Measurements from ENCODE around the gene SARDH.

Gene SARDH

DNA sequence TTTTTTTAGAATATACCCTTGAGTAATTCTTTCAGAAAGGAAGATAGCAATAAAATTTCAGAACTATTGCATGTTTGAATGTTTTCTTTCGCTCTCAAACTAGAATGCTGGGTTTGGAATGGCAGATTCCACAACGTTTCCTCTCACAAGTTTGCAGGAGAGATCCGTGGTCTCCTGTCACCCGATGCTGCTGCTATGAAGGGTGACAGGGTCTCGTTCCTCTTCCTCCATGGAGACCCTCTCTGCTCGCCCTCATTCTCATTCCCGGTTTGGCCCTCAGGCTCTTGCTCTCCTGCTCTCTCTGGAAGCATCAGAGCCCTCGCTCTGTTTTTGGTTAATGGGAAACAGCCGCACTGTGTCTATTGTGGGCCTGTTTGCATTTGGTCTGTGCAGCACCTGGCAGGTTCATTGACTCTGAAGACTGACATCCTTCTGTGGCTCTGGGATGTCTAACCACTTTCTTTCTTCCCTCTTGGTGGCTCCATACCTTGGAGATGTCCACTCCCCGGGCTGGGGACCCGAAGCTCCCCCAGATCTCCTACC is 116.4 kb downstream of the SARDH start:
- no peak for DNase-seq

DNA sequence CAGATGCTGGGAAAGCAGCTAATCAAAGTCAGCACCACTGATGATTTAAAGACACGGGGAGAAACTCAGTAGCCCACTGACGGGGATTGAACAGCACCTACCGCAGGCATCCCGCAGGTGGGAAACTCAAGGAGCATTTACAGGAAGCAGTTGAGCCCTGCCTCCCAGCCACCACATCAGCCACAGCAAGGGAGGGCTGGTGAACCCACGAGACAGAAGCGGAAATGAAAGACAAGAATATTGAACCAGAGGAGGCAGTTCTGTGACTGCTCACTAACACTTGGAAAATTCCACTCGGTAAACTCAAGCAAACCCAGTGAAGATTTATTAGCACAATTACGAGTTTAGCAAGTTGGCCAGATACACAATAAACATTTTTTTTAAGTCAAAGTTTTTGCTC is 118.4 kb downstream of the SARDH start:
- DNase-seq: peak; percentile 45

DNA sequence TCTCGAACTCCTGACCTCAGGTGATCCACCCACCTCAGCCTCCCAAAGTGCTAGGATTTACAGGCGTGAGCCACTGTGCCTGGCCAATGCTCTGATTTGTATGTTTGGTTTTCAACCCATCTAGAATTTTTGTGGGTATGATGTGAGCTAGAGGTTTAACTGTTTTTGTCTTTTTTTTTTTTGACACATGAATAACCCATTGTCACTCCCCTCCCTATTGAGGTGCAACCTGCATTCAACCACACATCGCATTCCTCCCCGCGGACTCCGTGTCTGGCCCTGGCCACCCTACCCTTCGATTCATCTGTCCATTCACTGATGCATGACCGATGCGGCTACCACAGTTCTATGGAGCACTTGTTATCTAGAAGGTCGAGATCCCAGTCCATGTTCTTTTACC is 119.4 kb downstream of the SARDH start:
- DNase-seq: no peak

DNA sequence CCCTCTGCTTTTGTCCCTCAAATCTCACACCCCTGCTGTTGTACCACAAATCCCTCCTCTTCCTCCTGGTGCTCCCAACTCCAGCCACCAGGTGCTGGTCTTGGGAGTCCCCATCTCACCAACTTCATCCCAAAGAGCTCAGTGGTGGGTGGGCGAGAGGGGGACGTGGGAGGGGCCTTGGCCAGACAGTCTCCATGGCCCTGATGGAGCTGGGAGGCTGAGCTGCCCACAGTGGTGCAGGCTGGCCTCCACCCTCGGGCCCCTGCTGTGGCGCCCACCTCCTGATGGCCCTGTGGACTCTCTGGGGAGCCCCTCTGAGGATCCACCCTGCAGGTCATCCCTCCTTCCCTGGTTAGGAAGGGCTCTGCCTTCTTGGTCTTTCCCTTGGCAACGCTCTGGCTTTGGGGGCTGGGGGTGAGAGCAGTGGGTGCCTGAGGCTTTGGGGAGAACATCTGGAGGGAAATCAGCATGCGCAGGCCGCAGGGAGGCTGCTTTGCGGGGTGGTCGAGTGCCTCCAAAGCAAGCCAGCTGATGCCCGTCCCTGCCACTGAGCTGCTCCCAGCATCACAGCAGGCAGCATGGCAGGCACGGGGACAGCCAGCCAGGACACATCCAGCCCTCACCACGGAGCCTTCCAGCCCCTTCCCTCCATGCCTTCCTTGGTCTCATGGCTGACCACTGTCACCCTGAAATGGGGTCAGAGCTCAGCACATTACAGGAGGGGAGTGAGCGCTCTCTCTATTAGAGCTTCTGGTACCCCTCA is 121.3 kb downstream of the SARDH start:
- DNase-seq: no peak

DNA sequence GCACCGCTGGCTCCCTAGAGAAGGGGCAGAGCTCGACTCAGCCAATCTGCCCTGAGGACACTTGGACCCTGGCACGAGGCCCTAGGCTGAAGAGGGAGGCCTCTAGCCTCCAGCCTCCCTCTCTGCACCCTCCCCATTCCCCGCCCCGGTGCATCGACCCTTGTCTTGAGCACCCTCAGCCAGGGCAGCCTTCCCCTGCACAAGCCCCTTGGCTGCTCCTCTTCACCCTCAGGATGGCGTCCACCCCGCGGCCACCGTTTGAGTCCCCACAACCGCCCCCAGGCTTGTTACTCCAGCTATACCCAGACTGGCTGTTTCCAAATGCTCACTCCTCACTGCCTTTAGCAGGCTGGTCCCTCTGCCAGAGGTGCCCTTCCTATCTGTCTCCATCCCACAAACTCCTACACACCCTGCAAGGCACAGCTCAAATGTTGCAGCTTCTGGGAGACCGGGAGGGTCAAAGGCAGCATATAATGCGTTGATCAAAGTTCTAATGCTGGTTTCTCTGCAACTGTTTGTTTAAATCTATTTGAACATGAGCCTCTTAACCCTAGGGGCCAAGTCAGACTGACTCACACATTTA is 122.5 kb downstream of the SARDH start:
- no peak for DNase-seq

DNA sequence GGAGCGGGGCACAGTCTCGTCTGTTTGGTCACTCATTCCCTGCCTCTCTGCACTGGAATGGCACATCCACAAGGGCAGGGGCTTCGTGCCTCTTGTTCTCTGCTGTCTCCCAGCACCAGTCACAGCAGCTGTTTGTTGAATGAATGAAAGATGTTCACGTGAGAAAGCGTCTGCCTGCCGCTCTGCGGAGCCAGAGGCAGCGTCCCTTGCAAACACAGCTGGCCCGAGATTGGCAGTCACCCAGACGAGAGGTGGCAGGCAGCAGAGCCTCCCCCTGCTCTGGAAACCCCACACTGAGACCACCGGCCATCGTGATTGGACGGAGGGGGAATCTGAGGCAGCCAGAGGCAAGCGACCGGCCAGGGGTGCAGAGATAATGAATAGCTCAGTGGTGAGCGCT is 123.0 kb downstream of the SARDH start:
- DNase-seq: no peak

DNA sequence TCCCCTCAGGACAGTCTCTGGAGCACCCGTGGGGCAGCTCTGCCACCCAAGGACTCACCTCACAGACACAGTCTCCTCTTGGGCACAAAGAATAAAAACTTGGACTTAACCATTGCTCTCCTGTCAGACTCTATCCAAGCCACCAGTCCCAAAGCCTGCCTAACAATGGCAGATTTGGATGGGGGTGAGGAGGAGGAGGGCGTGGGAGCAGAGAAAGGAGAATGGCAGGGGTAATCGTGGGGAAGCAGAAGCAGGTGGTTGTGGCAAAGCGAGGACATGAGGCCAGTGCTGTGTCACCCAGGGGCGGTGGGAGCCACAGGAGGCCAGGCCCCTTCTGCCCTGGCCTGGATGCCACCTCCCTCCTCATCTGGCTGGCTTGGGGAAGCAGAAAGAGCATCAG is 123.5 kb downstream of the SARDH start:
- DNase-seq: no peak

DNA sequence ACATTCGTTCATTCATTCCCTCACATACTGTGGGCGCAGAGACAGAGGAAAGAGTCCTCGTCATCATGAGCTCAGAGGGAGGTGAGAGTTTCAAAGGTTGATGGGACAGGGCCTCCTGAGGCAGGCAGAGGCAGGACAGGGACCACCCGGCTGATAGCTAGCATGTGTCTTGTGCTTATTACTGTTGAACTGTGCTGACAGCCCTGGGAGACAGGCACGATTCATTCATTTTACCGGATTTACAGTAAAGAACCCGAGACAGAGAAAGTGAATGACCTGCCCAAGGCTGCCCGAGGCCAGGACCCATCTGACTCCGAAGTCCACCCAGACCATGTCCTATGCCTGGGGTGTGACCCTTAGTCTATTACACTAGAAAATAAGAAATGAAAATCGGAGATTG is 124.1 kb downstream of the SARDH start:
- no peak for DNase-seq

Measured in activated CD4-positive, alpha-beta T cell treated with anti-CD3 and anti-CD28 coated beads for 1 hour (primary cell).